ENCODE data around the gene GLYAT.

The GLYAT gene

GRCh38 chr11:58731819-58732218 is at the start of gene GLYAT:
Gene GLYAT, minus strand, starts transcription at chr11:58731943. Its CDS starts 7,447 bp downstream, at chr11:58724496.
- no peak for ATAC-seq

GRCh38 chr11:58781345-58781744 is 49.6 kb upstream of the GLYAT start:
- DNase-seq (no peak), ATAC-seq (no peak)

More at GRCh38 chr11:58731819-58732218, at the start of gene GLYAT:
- DNase-seq, result no peak

GRCh38 chr11:58780578-58780977 is 48.8 kb upstream of the GLYAT start:
- no peak for ATAC-seq
- DNase-seq, result no peak

GRCh38 chr11:58776891-58777710 is 45.4 kb upstream of the GLYAT start:
- DNase-seq, result no peak
- no peak for ATAC-seq

GRCh38 chr11:58775066-58775708 is 43.4 kb upstream of the GLYAT start:
- DNase-seq, result no peak
- no peak for ATAC-seq

- DNase-seq (no peak), ATAC-seq (no peak)
Measured at GRCh38 chr11:58774164-58774593, 42.4 kb upstream of the GLYAT start.

GRCh38 chr11:58773337-58773736 is 41.6 kb upstream of the GLYAT start:
- ATAC-seq, result no peak

GRCh38 chr11:58772329-58773285 is 40.9 kb upstream of the GLYAT start:
- no peak for DNase-seq
- ATAC-seq, result no peak

More at GRCh38 chr11:58773337-58773736, 41.6 kb upstream of the GLYAT start:
- DNase-seq, result no peak

- DNase-seq, result no peak
- ATAC-seq, result no peak
Measured at GRCh38 chr11:58771458-58771855, 39.7 kb upstream of the GLYAT start.

- peak; percentile 7 for DNase-seq
- peak; percentile 59 for ATAC-seq
Measured at GRCh38 chr11:58770627-58771457, 39.1 kb upstream of the GLYAT start.

- DNase-seq, result no peak
- ATAC-seq, result no peak
Measured at GRCh38 chr11:58770166-58770565, 38.4 kb upstream of the GLYAT start.

GRCh38 chr11:58769308-58769707 is 37.6 kb upstream of the GLYAT start:
- DNase-seq (no peak), ATAC-seq (no peak)

GRCh38 chr11:58768137-58768536 is 36.4 kb upstream of the GLYAT start:
- ATAC-seq (no peak), DNase-seq (no peak)

GRCh38 chr11:58765078-58765477 is 33.3 kb upstream of the GLYAT start:
- DNase-seq (no peak), ATAC-seq (no peak)

GRCh38 chr11:58763120-58763490 is 31.4 kb upstream of the GLYAT start:
- DNase-seq (no peak), ATAC-seq (no peak)

- DNase-seq (no peak), ATAC-seq (no peak)
Measured at GRCh38 chr11:58762284-58763119, 30.8 kb upstream of the GLYAT start.

- ATAC-seq (no peak), DNase-seq (no peak)
Measured at GRCh38 chr11:58757439-58757838, 25.7 kb upstream of the GLYAT start.

GRCh38 chr11:58745705-58746364 is 14.1 kb upstream of the GLYAT start:
- ATAC-seq (no peak), DNase-seq (no peak)

GRCh38 chr11:58744988-58745704 is 13.4 kb upstream of the GLYAT start:
- no peak for ATAC-seq

More at GRCh38 chr11:58744988-58745704, 13.4 kb upstream of the GLYAT start:
- DNase-seq, result no peak
